H9 (cell line): ENCODE measurements around the gene CLMP. TPM values are rescaled to one million over a fixed set of nuclear protein-coding genes. Genes with fewer than 3 reads are reported as not detected.
"Not testable (repeated sequence)": the region's sequence is repeated elsewhere in the genome, so short reads cannot be mapped to it uniquely, and the experiment has no call there.

Source experiments
- DNase-seq: peaks from one replicate; pipeline ENCODE4 v3.0.0-alpha.2; 2017
- H2AFZ ChIP-seq: one replicate; pipeline ENCODE4 v1.6.1; 2013; ENCODE audit warnings: mild to moderate bottlenecking, low read length, control low read depth, moderate library complexity
- H2AK5ac ChIP-seq: 2 replicates; pipeline ENCODE4 v1.6.1; 2013; ENCODE audit warnings: low read length, control low read depth, mixed read lengths; ENCODE audit not compliant: insufficient read length
- H2BK120ac ChIP-seq: one replicate; pipeline ENCODE4 v1.6.1; 2013; ENCODE audit warnings: low read depth, mild to moderate bottlenecking, low read length, control low read depth, inconsistent platforms; ENCODE audit not compliant: poor library complexity, severe bottlenecking
- H2BK12ac ChIP-seq: 2 replicates; pipeline ENCODE4 v1.6.1; 2013; ENCODE audit warnings: low read length, control low read depth, mixed read lengths, low read depth; ENCODE audit not compliant: insufficient read length
- H2BK15ac ChIP-seq: 2 replicates; pipeline ENCODE4 v1.6.1; 2013; ENCODE audit warnings: low read depth, low read length, control low read depth
- H2BK20ac ChIP-seq: one replicate; pipeline ENCODE4 v1.6.1; 2013; ENCODE audit warnings: low read depth, mild to moderate bottlenecking, low read length, control low read depth, inconsistent platforms; ENCODE audit not compliant: poor library complexity, severe bottlenecking
- H2BK5ac ChIP-seq: 2 replicates; pipeline ENCODE4 v1.6.1; 2013; ENCODE audit warnings: low read length, control low read depth, mixed read lengths; ENCODE audit not compliant: insufficient read length
- H3K14ac ChIP-seq: 2 replicates; pipeline ENCODE4 v1.6.1; 2013; ENCODE audit warnings: low read length, control low read depth; ENCODE audit not compliant: insufficient read depth
- H3K18ac ChIP-seq: 2 replicates; pipeline ENCODE4 v1.6.1; 2013; ENCODE audit warnings: low read depth, mild to moderate bottlenecking, mixed read lengths, low read length, control low read depth; ENCODE audit not compliant: insufficient read length
- H3K23ac ChIP-seq: 2 replicates; pipeline ENCODE4 v1.6.1; 2013; ENCODE audit warnings: low read length, control low read depth, mixed read lengths, low read depth; ENCODE audit not compliant: insufficient read length
- H3K23me2 ChIP-seq: 2 replicates; pipeline ENCODE4 v1.6.1; 2013; ENCODE audit warnings: low read depth, mild to moderate bottlenecking, mixed read lengths, low read length, control low read depth; ENCODE audit not compliant: insufficient read length, poor library complexity, severe bottlenecking
- H3K27ac ChIP-seq: 2 replicates; pipeline ENCODE4 v1.5.1; 2013; ENCODE audit warnings: low read length, control low read depth, mixed read lengths, low read depth; ENCODE audit not compliant: insufficient read length
- H3K27me3 ChIP-seq: 2 replicates; pipeline ENCODE4 v1.6.1; 2013; ENCODE audit warnings: low read length, control low read depth, inconsistent platforms; ENCODE audit not compliant: insufficient read depth
- H3K4ac ChIP-seq: 2 replicates; pipeline ENCODE4 v1.6.1; 2013; ENCODE audit warnings: low read depth, mild to moderate bottlenecking, control low read depth, inconsistent platforms, low read length, moderate library complexity
- H3K4me1 ChIP-seq: 2 replicates; pipeline ENCODE4 v1.6.1; 2013; ENCODE audit warnings: low read length, control low read depth, inconsistent platforms; ENCODE audit not compliant: insufficient read depth
- H3K4me2 ChIP-seq: 2 replicates; pipeline ENCODE4 v1.6.1; 2013; ENCODE audit warnings: low read length, control low read depth, mixed read lengths; ENCODE audit not compliant: insufficient read length, insufficient read depth
- H3K56ac ChIP-seq: 2 replicates; pipeline ENCODE4 v1.6.1; 2013; ENCODE audit warnings: low read depth, mild to moderate bottlenecking, mixed read lengths, low read length, control low read depth; ENCODE audit not compliant: insufficient read length
- H3K79me1 ChIP-seq: 2 replicates; pipeline ENCODE4 v1.6.1; 2013; ENCODE audit warnings: low read depth, mild to moderate bottlenecking, moderate library complexity, low read length, control low read depth, inconsistent platforms; ENCODE audit not compliant: insufficient read depth, poor library complexity, severe bottlenecking
- H3K79me2 ChIP-seq: 2 replicates; pipeline ENCODE4 v1.6.1; 2013; ENCODE audit warnings: low read length, control low read depth, inconsistent platforms; ENCODE audit not compliant: insufficient read depth
- H3K9ac ChIP-seq: 2 replicates; pipeline ENCODE4 v1.6.1; 2013; ENCODE audit warnings: low read length, control low read depth, mixed read lengths; ENCODE audit not compliant: insufficient read length; ENCODE audit errors: extremely low read depth
- H3K9me3 ChIP-seq: one replicate; pipeline ENCODE4 v1.6.1; 2013; ENCODE audit warnings: low read depth, low read length, inconsistent platforms; ENCODE audit not compliant: control insufficient read depth
- H3T11ph ChIP-seq: one replicate; pipeline ENCODE4 v1.6.1; 2013; ENCODE audit warnings: mild to moderate bottlenecking, low read length, control low read depth, inconsistent platforms
- H4K20me1 ChIP-seq: one replicate; pipeline ENCODE4 v1.6.1; 2013; ENCODE audit not compliant: control insufficient read depth, insufficient read length, insufficient read depth
- H4K5ac ChIP-seq: 2 replicates; pipeline ENCODE4 v1.6.1; 2013; ENCODE audit warnings: low read depth, mild to moderate bottlenecking, mixed read lengths, low read length, control low read depth; ENCODE audit not compliant: insufficient read length
- H4K8ac ChIP-seq: replicated peaks from 2 replicates; pipeline ENCODE4 v1.6.1; 2013; ENCODE audit warnings: low read length, control low read depth, mixed read lengths, low read depth; ENCODE audit not compliant: insufficient read length
- H4K91ac ChIP-seq: 2 replicates; pipeline ENCODE4 v1.6.1; 2013; ENCODE audit warnings: low read depth, mild to moderate bottlenecking, moderate library complexity, mixed read lengths, low read length, control low read depth; ENCODE audit not compliant: insufficient read length
- H3K27ac Mint-ChIP-seq, 3 experiments: 2 replicates in 2 of 3; 3 replicates in 1 of 3; pipeline ENCODE4 v1.8.0; 2020 to 2021; ENCODE audit warnings: mixed read lengths in 3 of 3, mild to moderate bottlenecking in 1 of 3, moderate library complexity in 1 of 3
- H3K27me3 Mint-ChIP-seq: 2 replicates; pipeline ENCODE4 v1.8.0; 2021; ENCODE audit warnings: low read depth, mild to moderate bottlenecking, moderate library complexity, mixed read lengths
- H3K36me3 Mint-ChIP-seq, 3 experiments: 2 replicates in 2 of 3; 3 replicates in 1 of 3; pipeline ENCODE4 v1.8.0; 2020 to 2021; ENCODE audit warnings: low read depth in 3 of 3, mixed read lengths in 3 of 3; ENCODE audit not compliant: insufficient read depth in 1 of 3
- H3K4me1 Mint-ChIP-seq, 2 experiments: 2 replicates each; pipeline ENCODE4 v1.8.0; 2020; ENCODE audit warnings: mixed read lengths in 2 of 2
- H3K4me3 Mint-ChIP-seq, 2 experiments: 2 replicates in 1 of 2; 3 replicates in 1 of 2; pipeline ENCODE4 v1.8.0; 2020 to 2021; ENCODE audit warnings: mild to moderate bottlenecking in 2 of 2, mixed read lengths in 2 of 2, moderate library complexity in 1 of 2
- H3K9me3 Mint-ChIP-seq, 2 experiments: 2 replicates in 1 of 2; 3 replicates in 1 of 2; pipeline ENCODE4 v1.8.0; 2020; ENCODE audit warnings: mild to moderate bottlenecking in 2 of 2, mixed read lengths in 2 of 2, moderate library complexity in 1 of 2
- CTCF ChIP-seq: fragments of 200-600 bp; sonication (generic); conservative IDR thresholded peaks from 3 replicates; pipeline ENCODE4 v1.8.0; 2021; ENCODE audit warnings: antibody characterized with exemption, mild to moderate bottlenecking
- WGBS: extraction: QIAGEN DNeasy Blood & Tissue Kit; methylation state at CpG from one replicate; pipeline ENCODE4 v1.1.7; 2013; ENCODE audit warnings: missing lambda C conversion rate, low lambda C conversion rate, mixed read lengths; ENCODE audit not compliant: insufficient read length; ENCODE audit errors: extremely low coverage; 5-methylcytosine and 5-hydroxymethylcytosine counted together
- total RNA-seq: library from RNA; stranded (reverse); gene quantifications from 2 replicates; pipeline ENCODE4 v1.2.1, GENCODE V29; 2021

CLMP gene
- total RNA-seq, 1 experiment from 2014 or later = 13.8 TPM

GRCh38 chr11:123152951-123153350 lies 42.1 kb downstream of the CLMP start:
- H3K27me3 ChIP-seq = no peaks in the 10 kb centered on the region
- no peak overlapping the region for H2BK5ac ChIP-seq
- H4K20me1 ChIP-seq = no peaks in the 10 kb centered on the region
- WGBS = no CpG with 5 or more reads among the region's 9 CpGs
- no peak overlapping the region for H3K56ac ChIP-seq
- peaks cover 0 to 10% of the 10 kb centered on the region in 2 experiments; a peak in 1 of 4 replicates for H3K4me1 Mint-ChIP-seq
- H3K9me3 ChIP-seq = no peaks in the 10 kb centered on the region
- H3K4me1 ChIP-seq = no peaks in the 10 kb centered on the region
- H3K79me1 ChIP-seq = no peaks in the 10 kb centered on the region
- no peaks in the 10 kb centered on the region for H3K79me2 ChIP-seq
- DNase-seq = no peak
- H3K23ac ChIP-seq = no peak overlapping the region
- H4K91ac ChIP-seq = no peak overlapping the region
- no peak overlapping the region for H3K18ac ChIP-seq
- H3K4me2 ChIP-seq = no peak overlapping the region
- H2BK120ac ChIP-seq = no peak overlapping the region
- H3K27ac Mint-ChIP-seq = no peak overlapping the region
- no peak overlapping the region for H2AFZ ChIP-seq
- H3K4me3 Mint-ChIP-seq = no peak overlapping the region
- H3K27ac ChIP-seq = no peak overlapping the region
- H3K14ac ChIP-seq = no peak overlapping the region
- TF ChIP-seq CTCF = no peak
- no peak overlapping the region for H3K9ac ChIP-seq
- no peak overlapping the region for H4K8ac ChIP-seq
- H3K36me3 Mint-ChIP-seq = no peaks in the 10 kb centered on the region; a peak in 4 of 7 replicates
- peaks cover 1% of the 10 kb centered on the region; the same call in 1 of the 2 replicates for H3K27me3 Mint-ChIP-seq
- no peak overlapping the region for H2BK15ac ChIP-seq
- no peak overlapping the region for H2BK20ac ChIP-seq
- no peak overlapping the region for H2AK5ac ChIP-seq
- no peak overlapping the region for H4K5ac ChIP-seq
- H3K9me3 Mint-ChIP-seq = no peaks in the 10 kb centered on the region
- H2BK12ac ChIP-seq = no peak overlapping the region
- no peaks in the 10 kb centered on the region for H3K23me2 ChIP-seq
- H3T11ph ChIP-seq = no peak overlapping the region
- H3K4ac ChIP-seq = no peak overlapping the region

GRCh38 chr11:123152346-123152745 lies 42.7 kb downstream of the CLMP start:
- H3K27ac Mint-ChIP-seq, H3K4ac ChIP-seq, H3K27me3 ChIP-seq, H2BK5ac ChIP-seq, H3T11ph ChIP-seq, H3K4me1 ChIP-seq, H3K23ac ChIP-seq, H2BK12ac ChIP-seq, H3K36me3 Mint-ChIP-seq, H2BK15ac ChIP-seq, H3K23me2 ChIP-seq, H3K18ac ChIP-seq, H3K79me1 ChIP-seq, H3K9ac ChIP-seq, H3K27me3 Mint-ChIP-seq, H4K5ac ChIP-seq, H2BK120ac ChIP-seq, DNase-seq, H3K9me3 ChIP-seq, H3K4me3 Mint-ChIP-seq, H3K79me2 ChIP-seq, H2AK5ac ChIP-seq, H3K56ac ChIP-seq, H3K9me3 Mint-ChIP-seq, H3K14ac ChIP-seq, H4K8ac ChIP-seq, H3K4me2 ChIP-seq, H2BK20ac ChIP-seq, H4K91ac ChIP-seq, H3K4me1 Mint-ChIP-seq, H2AFZ ChIP-seq, H3K27ac ChIP-seq, H4K20me1 ChIP-seq: not testable (repeated sequence)
- WGBS = no CpG with 5 or more reads among the region's 5 CpGs
